Duodenal mucosa (tissue), 2 donors: Measurements from ENCODE around the gene STXBP6.
"Not testable (repeated sequence)": the region's sequence is repeated elsewhere in the genome, so short reads cannot be mapped to it uniquely, and the experiment has no call there.

Experiments used
- H3K27ac ChIP-seq: one replicate; pipeline ENCODE4 v1.7.0; 2013; ENCODE audit warnings: low read depth, low read length
- H3K27me3 ChIP-seq, 2 donors: one replicate each; pipeline ENCODE4 v1.7.0; 2013; ENCODE audit warnings: low read length in 2 of 2, control low read depth in 1 of 2; ENCODE audit not compliant: insufficient read depth in 2 of 2, control insufficient read depth in 1 of 2
- H3K36me3 ChIP-seq, 2 donors: one replicate each; pipeline ENCODE4 v1.7.0; 2013; ENCODE audit warnings: low read length in 2 of 2, control low read depth in 1 of 2; ENCODE audit not compliant: insufficient read depth in 2 of 2, control insufficient read depth in 1 of 2
- H3K4me1 ChIP-seq, 2 donors: one replicate each; pipeline ENCODE4 v1.7.0; 2013; ENCODE audit warnings: low read length in 2 of 2, control low read depth in 1 of 2; ENCODE audit not compliant: insufficient read depth in 2 of 2, control insufficient read depth in 1 of 2
- H3K4me3 ChIP-seq, 2 donors: one replicate each; pipeline ENCODE4 v1.7.0; 2013; ENCODE audit warnings: low read length in 2 of 2, low read depth in 1 of 2
- H3K9ac ChIP-seq, 2 donors: one replicate each; pipeline ENCODE4 v1.7.0; 2013; ENCODE audit warnings: low read length in 2 of 2, low read depth in 1 of 2
- H3K9me3 ChIP-seq, 2 donors: one replicate each; pipeline ENCODE4 v1.7.0; 2013; ENCODE audit warnings: low read length in 2 of 2, control low read depth in 1 of 2; ENCODE audit not compliant: control insufficient read depth in 1 of 2

Gene STXBP6

GRCh38 chr14:24777678-24778077 lies 272.3 kb downstream of the STXBP6 start:
- Histone ChIP-seq H3K27ac (no peak overlapping the region), H3K9ac (no peak overlapping the region), H3K9me3 (no peaks in the 10 kb centered on the region), H3K36me3 (no peaks in the 10 kb centered on the region), H3K27me3 (no peaks in the 10 kb centered on the region), H3K4me3 (no peak overlapping the region), H3K4me1 (no peaks in the 10 kb centered on the region)

GRCh38 chr14:24775950-24776349 lies 274.0 kb downstream of the STXBP6 start:
- Histone ChIP-seq H3K36me3 (no peaks in the 10 kb centered on the region), H3K9me3 (no peaks in the 10 kb centered on the region), H3K9ac (no peak overlapping the region), H3K4me3 (no peak overlapping the region), H3K27me3 (no peaks in the 10 kb centered on the region), H3K27ac (no peak overlapping the region), H3K4me1 (no peaks in the 10 kb centered on the region)

- H3K4me1 ChIP-seq: no peaks in the 10 kb centered on the region
- no peaks in the 10 kb centered on the region for H3K36me3 ChIP-seq
- no peak overlapping the region for H3K9ac ChIP-seq
- no peaks in the 10 kb centered on the region for H3K27me3 ChIP-seq
- no peaks in the 10 kb centered on the region for H3K9me3 ChIP-seq
- H3K4me3 ChIP-seq: no peak overlapping the region
- H3K27ac ChIP-seq: no peak overlapping the region
Observed at GRCh38 chr14:24774187-24774915, 275.6 kb downstream of the STXBP6 start.

GRCh38 chr14:24773564-24773963 lies 276.4 kb downstream of the STXBP6 start:
- not testable (repeated sequence) for H3K36me3 ChIP-seq, H3K4me3 ChIP-seq, H3K9ac ChIP-seq, H3K4me1 ChIP-seq, H3K27me3 ChIP-seq, H3K9me3 ChIP-seq, H3K27ac ChIP-seq

DNA sequence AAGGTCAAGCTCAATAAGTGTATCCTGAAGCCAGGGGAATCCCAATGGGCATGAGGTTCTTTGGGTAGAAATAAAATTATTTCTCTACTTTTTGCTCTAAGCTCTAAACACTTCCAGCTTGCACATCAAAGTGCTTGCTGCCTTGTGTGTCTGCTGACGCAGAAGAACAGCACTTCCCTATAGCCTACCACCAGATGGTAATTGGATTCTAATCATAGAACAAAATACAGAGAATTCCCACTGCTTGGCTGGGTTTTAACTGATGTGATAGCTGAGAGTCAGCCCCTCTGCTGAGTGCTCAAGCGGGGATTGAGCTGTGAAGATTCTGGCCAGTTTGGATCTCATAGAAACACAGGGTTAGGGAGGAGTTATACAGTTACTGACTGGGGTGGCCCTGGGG lies 283.5 kb downstream of the STXBP6 start:
- H3K27me3 ChIP-seq: peaks cover 0 to 3% of the 10 kb centered on the region in 2 donors
- no peaks in the 10 kb centered on the region for H3K4me1 ChIP-seq
- H3K9ac ChIP-seq: no peak overlapping the region
- no peak overlapping the region for H3K27ac ChIP-seq
- H3K36me3 ChIP-seq: no peaks in the 10 kb centered on the region
- H3K4me3 ChIP-seq: no peak overlapping the region
- no peaks in the 10 kb centered on the region for H3K9me3 ChIP-seq

- no peaks in the 10 kb centered on the region for H3K27me3 ChIP-seq
- H3K27ac ChIP-seq: no peak overlapping the region
- no peaks in the 10 kb centered on the region for H3K4me1 ChIP-seq
- no peak overlapping the region for H3K4me3 ChIP-seq
- H3K9me3 ChIP-seq: no peaks in the 10 kb centered on the region
- H3K9ac ChIP-seq: no peak overlapping the region
- H3K36me3 ChIP-seq: no peaks in the 10 kb centered on the region
Observed at GRCh38 chr14:24761141-24761540, 288.8 kb downstream of the STXBP6 start.
